ENCODE results near the gene NIN. TPM values are rescaled to one million over a fixed set of nuclear protein-coding genes. Genes with fewer than 3 reads are reported as not detected.
A peak's percentile ranks its signal among the peaks of the same experiment; 100 is the strongest.

The NIN gene
- total RNA-seq, 1 experiment from 2014 or later = 37.1 TPM

DNA sequence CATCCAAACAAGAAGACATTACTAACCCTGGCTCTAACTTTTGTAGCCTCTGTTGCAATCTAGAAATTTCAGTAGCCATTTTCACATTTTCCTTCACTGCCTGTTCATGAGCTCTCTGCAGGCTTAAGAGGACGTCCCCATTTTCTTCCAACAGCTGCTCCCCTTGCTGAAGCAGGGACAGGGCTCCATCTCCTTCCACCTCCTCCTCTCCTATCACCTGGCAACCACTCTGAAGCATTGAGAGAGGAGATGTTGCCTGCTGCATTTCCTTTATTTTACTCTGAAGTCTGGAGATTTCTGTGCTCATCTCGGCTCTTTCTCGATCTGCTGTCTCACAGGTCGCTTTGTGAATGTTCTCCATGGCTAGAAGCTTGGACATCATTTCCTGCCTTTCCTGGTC lies 73.3 kb downstream of the NIN start:
- in situ Hi-C loops (cut with HindIII; ENCODE audit: low pct_unique_long_range_greater_than_20kb, low sequenced_read_pairs) (no loop called here), intact Hi-C loops (cut with micrococcal nuclease; ENCODE audit: unreplicated experiment) (no loop called here)
- Histone ChIP-seq H3K4me3 (ENCODE audit: low read depth in 2 of 2, low read length in 2 of 2) (no peak overlapping the region), H3K36me3 (ENCODE audit: control insufficient read depth, insufficient read depth, low read length) (peaks cover 8% of the 10 kb centered on the region; the same call in 1 of the 2 replicates), H3K9me3 (ENCODE audit: control insufficient read depth, insufficient read depth, low read depth, low read length) (no peaks in the 10 kb centered on the region), H3K4me1 (ENCODE audit: control insufficient read depth, insufficient read depth, low read length) (no peaks in the 10 kb centered on the region), H3K27ac (ENCODE audit: low read length) (no peak overlapping the region), H3K27me3 (ENCODE audit: control insufficient read depth, insufficient read depth, low read length) (no peaks in the 10 kb centered on the region)
- BruUV-seq (replicated peaks) = TSS peak; percentile 83
- CTCF ChIA-PET = no interaction called here
- POLR2A ChIA-PET = no interaction called here
- no peak for DNase-seq (ENCODE audit: low read depth, low spot score)
- ATAC-seq = no peak
- TF ChIP-seq, protein P1, sequence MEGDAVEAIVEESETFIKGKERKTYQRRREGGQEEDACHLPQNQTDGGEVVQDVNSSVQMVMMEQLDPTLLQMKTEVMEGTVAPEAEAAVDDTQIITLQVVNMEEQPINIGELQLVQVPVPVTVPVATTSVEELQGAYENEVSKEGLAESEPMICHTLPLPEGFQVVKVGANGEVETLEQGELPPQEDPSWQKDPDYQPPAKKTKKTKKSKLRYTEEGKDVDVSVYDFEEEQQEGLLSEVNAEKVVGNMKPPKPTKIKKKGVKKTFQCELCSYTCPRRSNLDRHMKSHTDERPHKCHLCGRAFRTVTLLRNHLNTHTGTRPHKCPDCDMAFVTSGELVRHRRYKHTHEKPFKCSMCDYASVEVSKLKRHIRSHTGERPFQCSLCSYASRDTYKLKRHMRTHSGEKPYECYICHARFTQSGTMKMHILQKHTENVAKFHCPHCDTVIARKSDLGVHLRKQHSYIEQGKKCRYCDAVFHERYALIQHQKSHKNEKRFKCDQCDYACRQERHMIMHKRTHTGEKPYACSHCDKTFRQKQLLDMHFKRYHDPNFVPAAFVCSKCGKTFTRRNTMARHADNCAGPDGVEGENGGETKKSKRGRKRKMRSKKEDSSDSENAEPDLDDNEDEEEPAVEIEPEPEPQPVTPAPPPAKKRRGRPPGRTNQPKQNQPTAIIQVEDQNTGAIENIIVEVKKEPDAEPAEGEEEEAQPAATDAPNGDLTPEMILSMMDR (IDR thresholded peaks at IDR 0.05) = no peak
- no peak for TF ChIP-seq SIN3A (IDR thresholded peaks at IDR 0.05; ENCODE audit: borderline replicate concordance, insufficient read depth, low read depth, low read length)
- TF ChIP-seq, protein P2, sequence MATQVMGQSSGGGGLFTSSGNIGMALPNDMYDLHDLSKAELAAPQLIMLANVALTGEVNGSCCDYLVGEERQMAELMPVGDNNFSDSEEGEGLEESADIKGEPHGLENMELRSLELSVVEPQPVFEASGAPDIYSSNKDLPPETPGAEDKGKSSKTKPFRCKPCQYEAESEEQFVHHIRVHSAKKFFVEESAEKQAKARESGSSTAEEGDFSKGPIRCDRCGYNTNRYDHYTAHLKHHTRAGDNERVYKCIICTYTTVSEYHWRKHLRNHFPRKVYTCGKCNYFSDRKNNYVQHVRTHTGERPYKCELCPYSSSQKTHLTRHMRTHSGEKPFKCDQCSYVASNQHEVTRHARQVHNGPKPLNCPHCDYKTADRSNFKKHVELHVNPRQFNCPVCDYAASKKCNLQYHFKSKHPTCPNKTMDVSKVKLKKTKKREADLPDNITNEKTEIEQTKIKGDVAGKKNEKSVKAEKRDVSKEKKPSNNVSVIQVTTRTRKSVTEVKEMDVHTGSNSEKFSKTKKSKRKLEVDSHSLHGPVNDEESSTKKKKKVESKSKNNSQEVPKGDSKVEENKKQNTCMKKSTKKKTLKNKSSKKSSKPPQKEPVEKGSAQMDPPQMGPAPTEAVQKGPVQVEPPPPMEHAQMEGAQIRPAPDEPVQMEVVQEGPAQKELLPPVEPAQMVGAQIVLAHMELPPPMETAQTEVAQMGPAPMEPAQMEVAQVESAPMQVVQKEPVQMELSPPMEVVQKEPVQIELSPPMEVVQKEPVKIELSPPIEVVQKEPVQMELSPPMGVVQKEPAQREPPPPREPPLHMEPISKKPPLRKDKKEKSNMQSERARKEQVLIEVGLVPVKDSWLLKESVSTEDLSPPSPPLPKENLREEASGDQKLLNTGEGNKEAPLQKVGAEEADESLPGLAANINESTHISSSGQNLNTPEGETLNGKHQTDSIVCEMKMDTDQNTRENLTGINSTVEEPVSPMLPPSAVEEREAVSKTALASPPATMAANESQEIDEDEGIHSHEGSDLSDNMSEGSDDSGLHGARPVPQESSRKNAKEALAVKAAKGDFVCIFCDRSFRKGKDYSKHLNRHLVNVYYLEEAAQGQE (IDR thresholded peaks at IDR 0.05; ENCODE audit: insufficient read depth in 1 of 2, low read depth in 2 of 2, low read length in 1 of 2) = no peak
- no peak for TF ChIP-seq POLR2AphosphoS5 (IDR thresholded peaks at IDR 0.05; ENCODE audit: low read depth, low read length)
- no peak for TF ChIP-seq TCF7L2 (IDR thresholded peaks at IDR 0.05; ENCODE audit: low read depth, low read length)

GRCh38 chr14:50756300-50756699 lies 74.7 kb downstream of the NIN start:
- H3K27ac ChIP-seq (ENCODE audit: low read length) = no peak overlapping the region
- in situ Hi-C loops (cut with HindIII; ENCODE audit: low pct_unique_long_range_greater_than_20kb, low sequenced_read_pairs) = no loop called here
- no TSS peak for BruUV-seq (replicated peaks)
- ChIA-PET POLR2A (no interaction called here), CTCF (no interaction called here)
- no peak for ATAC-seq
- no peak for TF ChIP-seq TCF7L2 (IDR thresholded peaks at IDR 0.05; ENCODE audit: low read depth, low read length)
- TF ChIP-seq, protein P1 (IDR thresholded peaks at IDR 0.05) = no peak
- no peak for TF ChIP-seq POLR2AphosphoS5 (IDR thresholded peaks at IDR 0.05; ENCODE audit: low read depth, low read length)
- TF ChIP-seq, protein P2 (IDR thresholded peaks at IDR 0.05; ENCODE audit: insufficient read depth in 1 of 2, low read depth in 2 of 2, low read length in 1 of 2) = no peak
- TF ChIP-seq SIN3A (IDR thresholded peaks at IDR 0.05; ENCODE audit: borderline replicate concordance, insufficient read depth, low read depth, low read length) = no peak
- intact Hi-C loops (cut with micrococcal nuclease; ENCODE audit: unreplicated experiment) = no loop called here
- no peak overlapping the region for H3K4me3 ChIP-seq (ENCODE audit: low read depth in 2 of 2, low read length in 2 of 2)
- H3K27me3 ChIP-seq (ENCODE audit: control insufficient read depth, insufficient read depth, low read length) = no peaks in the 10 kb centered on the region
- DNase-seq (ENCODE audit: low read depth, low spot score) = no peak
- no peaks in the 10 kb centered on the region for H3K9me3 ChIP-seq (ENCODE audit: control insufficient read depth, insufficient read depth, low read depth, low read length)
- H3K36me3 ChIP-seq (ENCODE audit: control insufficient read depth, insufficient read depth, low read length) = peaks cover 9% of the 10 kb centered on the region
- no peaks in the 10 kb centered on the region for H3K4me1 ChIP-seq (ENCODE audit: control insufficient read depth, insufficient read depth, low read length)
